SU-DHL-6 (cell line): ENCODE measurements around the gene SYT13.

ENCODE experiments used
- CTCF ChIP-seq: fragments of 200-600 bp; sonication (generic); IDR thresholded peaks from one replicate; pipeline ENCODE4 v1.5.1; 2017; ENCODE audit warnings: antibody characterized with exemption, mild to moderate bottlenecking, low read length, moderate library complexity; ENCODE audit not compliant: insufficient read depth, poor library complexity, severe bottlenecking
- EZH2phosphoT487 ChIP-seq: fragments of 200-600 bp; sonication (generic), shearing (Covaris generic); conservative IDR thresholded peaks from 2 replicates; pipeline ENCODE4 v1.6.1; 2018; ENCODE audit warnings: mild to moderate bottlenecking, antibody characterized with exemption, low read length, moderate library complexity, mixed read lengths

GRCh38 chr11:45227836-45228235 lies 58.3 kb downstream of the SYT13 start:
- TF ChIP-seq CTCF (no peak), EZH2phosphoT487 (no peak)
